Gastrocnemius medialis (tissue), 4 donors: ENCODE results near the gene LSAMP. TPM values are rescaled to one million over a fixed set of nuclear protein-coding genes. Genes with fewer than 3 reads are reported as not detected.

Experiments
- ATAC-seq, 2 donors: fragments of 150-250 bp; one replicate each; pipeline ENCODE4 v1.9.1; 2016
- DNase-seq, 2 donors: peaks; one replicate each; pipeline ENCODE4 v3.0.0-alpha.2; 2019
- H3K27ac ChIP-seq, 4 donors: fragments of 200-600 bp; sonication (generic); 1 replicate in 1 of 4; 2 replicates in 3 of 4; pipeline ENCODE4 v1.5.1; 2016 to 2018; ENCODE audit warnings: mild to moderate bottlenecking in 2 of 4, moderate library complexity in 1 of 4
- H3K27me3 ChIP-seq, 3 donors: fragments of 200-600 bp; sonication (generic) in 2 of 3; 1 replicate in 1 of 3; 2 replicates in 2 of 3; pipeline versions ENCODE4 v1.5.1 to v1.6.0; 2016 to 2019; ENCODE audit warnings: mild to moderate bottlenecking in 1 of 3, moderate library complexity in 1 of 3
- H3K36me3 ChIP-seq, 2 donors: fragments of 200-600 bp; sonication (generic) in 1 of 2; one replicate each; pipeline ENCODE4 v1.5.1; 2017 to 2018
- H3K4me1 ChIP-seq, 2 donors: fragments of 200-600 bp; sonication (generic) in 1 of 2; one replicate each; pipeline ENCODE4 v1.5.1; 2016 to 2017; ENCODE audit warnings: mild to moderate bottlenecking in 2 of 2
- H3K4me3 ChIP-seq, 4 donors: fragments of 200-600 bp; sonication (generic) in 3 of 4; 1 replicate in 1 of 4; 2 replicates in 3 of 4; pipeline ENCODE4 v1.5.1; 2016 to 2019; ENCODE audit warnings: mild to moderate bottlenecking in 2 of 4
- H3K9me3 ChIP-seq, 3 donors: fragments of 200-600 bp; sonication (generic) in 2 of 3; 1 replicate in 1 of 3; 2 replicates in 2 of 3; pipeline ENCODE4 v1.5.1; 2016 to 2019
- POLR2A ChIP-seq, 2 donors: fragments of 450-650 bp; IDR thresholded peaks; one replicate each; pipeline ENCODE4 v1.6.1; 2017; ENCODE audit warnings: antibody characterized with exemption in 2 of 2, mild to moderate bottlenecking in 2 of 2, moderate library complexity in 2 of 2
- in situ Hi-C, 4 donors: fragments of 200-750 bp; cut with MboI; loops; one replicate each; pipeline versions ENCODE4 v1.15.0 to v1.8.0; 2017; ENCODE audit warnings: low sequenced_read_pairs in 4 of 4
- intact Hi-C: fragments of 100-400 bp; cut with DNase I; formaldehyde crosslinking; loops from one replicate; pipeline ENCODE4 v1.15.1; 2023; ENCODE audit warnings: low total_unique reads
- total RNA-seq, 4 donors: library from RNA; depleted of rRNA; stranded (reverse); fragments of >200 nt; gene quantifications; one replicate each; pipeline versions ENCODE4 v1.1.0 to v1.2.3, GENCODE V29; 2016
- TF ChIP-seq, protein P1 (sequence below), 5 experiments: fragments of 450-650 bp in 3 of 5; fragments of 200-600 bp in 2 of 5; sonication (generic) in 2 of 5; IDR thresholded peaks in 4 of 5; conservative IDR thresholded peaks in 1 of 5; 1 replicate in 4 of 5; 2 replicates in 1 of 5; pipeline ENCODE4 v1.5.1; 2016 to 2019; ENCODE audit warnings: antibody characterized with exemption in 5 of 5, mild to moderate bottlenecking in 3 of 5, moderate library complexity in 3 of 5

The LSAMP gene
- total RNA-seq, 4 donors from 2014 or later = 0.07 to 0.10 TPM; not detected in 2

DNA sequence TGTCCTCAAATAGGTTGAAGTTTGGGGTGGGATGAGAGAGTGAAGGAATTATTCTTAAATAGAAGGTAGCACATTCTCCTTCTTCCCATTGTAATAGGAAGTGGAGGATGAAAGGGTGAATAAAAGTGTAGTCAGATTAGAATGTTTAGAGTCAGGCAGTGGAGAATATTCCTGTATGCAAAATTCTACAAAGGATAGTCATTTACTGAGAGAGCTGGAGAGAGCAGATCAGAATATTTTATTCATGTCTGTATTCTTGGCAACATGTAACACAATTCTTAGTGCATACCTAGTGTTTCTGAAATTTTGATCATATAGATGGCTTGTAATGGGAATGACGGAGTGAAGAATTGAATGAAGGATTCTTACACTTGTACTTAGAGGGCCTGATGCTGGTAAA is 139.1 kb downstream of the LSAMP start:
- Histone ChIP-seq H3K4me3 (no peak overlapping the region), H3K27ac (no peak overlapping the region), H3K36me3 (no peaks in the 10 kb centered on the region), H3K27me3 (no peaks in the 10 kb centered on the region), H3K4me1 (no peaks in the 10 kb centered on the region), H3K9me3 (no peaks in the 10 kb centered on the region)
- ATAC-seq = no peak
- no peak for DNase-seq
- intact Hi-C loops (no loop called here), in situ Hi-C loops (no loop called here)
- TF ChIP-seq, protein P1, sequence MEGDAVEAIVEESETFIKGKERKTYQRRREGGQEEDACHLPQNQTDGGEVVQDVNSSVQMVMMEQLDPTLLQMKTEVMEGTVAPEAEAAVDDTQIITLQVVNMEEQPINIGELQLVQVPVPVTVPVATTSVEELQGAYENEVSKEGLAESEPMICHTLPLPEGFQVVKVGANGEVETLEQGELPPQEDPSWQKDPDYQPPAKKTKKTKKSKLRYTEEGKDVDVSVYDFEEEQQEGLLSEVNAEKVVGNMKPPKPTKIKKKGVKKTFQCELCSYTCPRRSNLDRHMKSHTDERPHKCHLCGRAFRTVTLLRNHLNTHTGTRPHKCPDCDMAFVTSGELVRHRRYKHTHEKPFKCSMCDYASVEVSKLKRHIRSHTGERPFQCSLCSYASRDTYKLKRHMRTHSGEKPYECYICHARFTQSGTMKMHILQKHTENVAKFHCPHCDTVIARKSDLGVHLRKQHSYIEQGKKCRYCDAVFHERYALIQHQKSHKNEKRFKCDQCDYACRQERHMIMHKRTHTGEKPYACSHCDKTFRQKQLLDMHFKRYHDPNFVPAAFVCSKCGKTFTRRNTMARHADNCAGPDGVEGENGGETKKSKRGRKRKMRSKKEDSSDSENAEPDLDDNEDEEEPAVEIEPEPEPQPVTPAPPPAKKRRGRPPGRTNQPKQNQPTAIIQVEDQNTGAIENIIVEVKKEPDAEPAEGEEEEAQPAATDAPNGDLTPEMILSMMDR (IDR thresholded peaks at IDR 0.05 in 4 of 5, conservative IDR thresholded peaks at IDR 0.05 in 1 of 5) = no peak
- TF ChIP-seq POLR2A (IDR thresholded peaks at IDR 0.05) = no peak

DNA sequence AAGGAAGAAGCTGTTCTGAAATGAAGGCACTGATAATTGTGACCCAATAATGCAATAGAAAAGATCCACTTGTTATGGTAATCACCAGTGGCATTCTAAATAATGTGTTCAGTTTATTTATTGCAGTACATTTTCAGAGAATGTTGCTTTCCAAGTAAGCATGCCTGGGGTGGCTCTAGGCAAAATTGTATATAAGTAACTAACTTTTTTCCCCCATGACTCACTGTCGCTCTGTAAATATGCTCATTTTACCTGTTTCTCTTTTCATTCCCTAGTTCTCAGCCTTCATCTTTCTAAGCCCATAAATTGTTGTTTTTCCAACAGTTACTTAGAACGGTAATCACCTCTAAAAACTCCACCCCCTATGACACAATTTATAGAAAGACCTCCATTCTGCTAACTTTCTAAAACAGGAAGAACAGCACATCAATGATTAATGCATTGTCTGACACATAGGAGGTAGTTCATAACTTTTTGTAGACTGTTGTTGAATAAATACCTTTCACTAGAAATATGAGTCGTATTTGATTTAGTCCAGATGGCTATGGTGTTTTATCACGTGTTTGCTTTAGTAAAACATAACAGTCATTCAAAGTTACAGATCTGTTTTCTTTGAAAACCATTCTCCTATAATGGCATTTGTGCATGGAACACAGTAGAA is 143.1 kb downstream of the LSAMP start:
- no peak overlapping the region for H3K4me3 ChIP-seq
- H3K36me3 ChIP-seq = no peaks in the 10 kb centered on the region
- intact Hi-C loops = no loop called here
- no peaks in the 10 kb centered on the region for H3K9me3 ChIP-seq
- no peaks in the 10 kb centered on the region for H3K27me3 ChIP-seq
- DNase-seq (no peak), ATAC-seq (no peak)
- TF ChIP-seq, protein P1 (IDR thresholded peaks at IDR 0.05 in 4 of 5, conservative IDR thresholded peaks at IDR 0.05 in 1 of 5) = no peak
- TF ChIP-seq POLR2A (IDR thresholded peaks at IDR 0.05) = no peak
- no peak overlapping the region for H3K27ac ChIP-seq
- in situ Hi-C loops = no loop called here
- H3K4me1 ChIP-seq = no peaks in the 10 kb centered on the region

DNA sequence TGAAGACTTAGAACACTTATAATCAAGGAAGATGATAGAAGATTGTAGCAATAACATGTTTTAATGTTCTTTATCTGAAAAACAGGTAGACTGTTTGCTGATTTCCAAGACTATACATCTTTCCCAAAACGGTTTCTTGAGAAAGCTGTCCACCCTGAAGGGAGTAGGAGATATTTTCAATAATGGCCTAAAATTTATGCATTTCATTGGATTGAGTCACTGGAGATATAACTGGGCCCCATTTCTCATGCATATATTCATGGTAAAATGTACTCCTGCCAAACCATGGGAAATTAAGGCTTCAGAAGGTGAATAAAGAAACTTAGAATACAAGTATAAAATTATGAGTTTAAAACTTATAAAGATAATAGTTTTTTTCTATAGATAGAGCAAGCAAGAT is 143.9 kb downstream of the LSAMP start:
- TF ChIP-seq POLR2A (IDR thresholded peaks at IDR 0.05) = no peak
- TF ChIP-seq, protein P1 (IDR thresholded peaks at IDR 0.05 in 4 of 5, conservative IDR thresholded peaks at IDR 0.05 in 1 of 5) = no peak
- intact Hi-C loops = no loop called here
- DNase-seq (no peak), ATAC-seq (no peak)
- no peaks in the 10 kb centered on the region for H3K9me3 ChIP-seq
- no peaks in the 10 kb centered on the region for H3K4me1 ChIP-seq
- H3K36me3 ChIP-seq = no peaks in the 10 kb centered on the region
- H3K27me3 ChIP-seq = no peaks in the 10 kb centered on the region
- no peak overlapping the region for H3K27ac ChIP-seq
- in situ Hi-C loops = no loop called here
- no peak overlapping the region for H3K4me3 ChIP-seq

DNA sequence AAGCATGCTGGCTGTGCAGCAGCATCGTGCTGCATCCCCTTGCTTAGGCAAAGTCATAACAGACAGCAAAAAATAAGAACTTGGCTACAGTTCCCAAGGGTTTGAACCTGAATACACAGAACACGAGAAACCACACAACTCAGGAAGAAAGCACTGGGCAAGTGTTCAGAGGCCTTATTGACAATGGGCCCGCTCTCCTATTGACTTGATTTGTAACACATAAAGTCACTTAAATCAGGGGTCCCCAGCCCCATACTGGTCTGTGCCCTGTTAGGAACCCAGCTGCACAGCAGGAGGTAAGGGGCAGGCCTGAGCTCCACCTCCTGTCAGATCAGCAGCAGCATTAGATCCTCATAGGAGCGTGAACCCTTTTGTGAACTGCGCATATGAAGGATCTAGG is 145.1 kb downstream of the LSAMP start:
- Histone ChIP-seq H3K4me1 (no peaks in the 10 kb centered on the region), H3K9me3 (no peaks in the 10 kb centered on the region), H3K4me3 (no peak overlapping the region), H3K27ac (no peak overlapping the region), H3K36me3 (no peaks in the 10 kb centered on the region), H3K27me3 (no peaks in the 10 kb centered on the region)
- in situ Hi-C loops = no loop called here
- intact Hi-C loops = no loop called here
- no peak for TF ChIP-seq POLR2A (IDR thresholded peaks at IDR 0.05)
- TF ChIP-seq, protein P1 (IDR thresholded peaks at IDR 0.05 in 4 of 5, conservative IDR thresholded peaks at IDR 0.05 in 1 of 5) = no peak
- no peak for ATAC-seq
- no peak for DNase-seq

DNA sequence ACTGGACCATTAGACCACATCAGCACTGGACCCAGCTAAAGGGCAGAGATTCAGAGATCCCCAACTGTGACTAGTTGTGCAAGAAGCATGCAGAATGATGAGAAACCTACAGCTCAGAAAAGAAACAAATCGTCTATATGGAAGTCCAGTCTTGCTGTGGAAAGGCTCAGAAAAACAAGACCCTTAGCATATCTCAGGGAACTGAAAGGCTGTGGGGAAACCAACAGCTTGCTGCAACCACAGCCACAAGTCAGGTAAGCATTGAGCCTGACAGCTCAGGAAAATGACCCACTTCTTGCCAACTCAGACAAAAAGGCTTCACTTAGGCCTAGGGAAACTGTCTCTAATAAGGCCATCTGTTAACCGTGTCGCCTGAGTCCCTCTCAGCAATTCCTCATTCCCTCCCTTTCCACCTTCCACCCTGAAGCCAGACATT is 145.6 kb downstream of the LSAMP start:
- TF ChIP-seq, protein P1 (IDR thresholded peaks at IDR 0.05 in 4 of 5, conservative IDR thresholded peaks at IDR 0.05 in 1 of 5) = no peak
- Histone ChIP-seq H3K4me3 (no peak overlapping the region), H3K36me3 (no peaks in the 10 kb centered on the region), H3K27me3 (no peaks in the 10 kb centered on the region), H3K27ac (no peak overlapping the region), H3K9me3 (no peaks in the 10 kb centered on the region), H3K4me1 (no peaks in the 10 kb centered on the region)
- DNase-seq = no peak
- in situ Hi-C loops (no loop called here), intact Hi-C loops (no loop called here)
- ATAC-seq = no peak
